HG03196 (cell line): ENCODE measurements around the gene CADM1.

Source experiments
- ATAC-seq: cut with Tn5 transposase; IDR thresholded peaks from one replicate; pipeline ENCODE4 v1.9.1; 2021; ENCODE audit not compliant: unreplicated experiment

The CADM1 gene

DNA sequence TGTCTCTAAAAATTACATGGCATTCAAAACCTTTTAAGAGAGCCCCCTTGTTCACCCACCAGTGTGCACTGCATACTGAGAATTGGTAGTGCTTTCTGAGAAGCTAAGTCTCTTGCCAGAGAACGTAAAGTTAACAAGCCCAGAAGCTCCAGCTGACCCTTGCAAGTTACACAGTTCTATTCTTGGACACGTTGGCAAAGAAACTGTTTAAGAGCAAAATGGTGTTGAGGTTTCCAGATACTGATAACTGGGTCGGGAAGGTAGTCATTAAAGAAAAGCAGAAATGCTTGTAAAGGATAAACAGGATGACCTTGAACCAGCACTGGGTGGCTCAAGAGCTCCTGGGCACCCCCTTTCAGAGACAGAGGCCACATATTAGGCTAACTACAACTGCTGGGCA, 284.8 kb downstream of the CADM1 start:
- no peak for ATAC-seq

GRCh38 chr11:115217726-115218311, 286.4 kb downstream of the CADM1 start:
- no peak for ATAC-seq

- ATAC-seq, result no peak
Observed at GRCh38 chr11:115215694-115216617, 288.3 kb downstream of the CADM1 start.

DNA sequence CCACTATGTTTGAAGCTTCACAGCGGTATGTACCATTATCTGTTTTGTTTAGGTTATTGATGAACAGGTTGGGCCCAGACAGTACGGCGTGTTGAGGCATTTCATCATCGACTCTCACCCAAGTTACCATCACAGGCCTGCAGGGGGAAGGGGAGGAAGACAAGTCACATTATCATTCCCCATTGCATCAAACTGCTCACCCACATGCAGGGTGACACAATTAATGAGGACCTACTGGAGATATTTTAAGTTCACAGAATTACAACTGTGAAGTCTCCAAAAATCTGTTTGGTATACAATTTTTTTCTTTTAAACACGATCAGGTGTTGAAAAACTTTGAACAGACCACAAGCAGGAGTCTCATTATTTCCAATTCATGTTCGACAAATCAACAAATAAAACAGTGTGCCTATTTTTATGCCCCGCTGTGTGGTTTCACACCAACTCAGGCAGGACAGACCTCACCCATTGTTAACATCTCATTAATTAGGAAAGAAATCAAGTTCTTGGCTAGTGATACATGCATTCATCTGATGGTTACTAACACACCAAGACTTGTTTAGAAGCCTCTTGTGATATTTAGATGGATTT, 289.5 kb downstream of the CADM1 start:
- ATAC-seq, result no peak

GRCh38 chr11:115213007-115213406, 291.2 kb downstream of the CADM1 start:
- ATAC-seq, result no peak

DNA sequence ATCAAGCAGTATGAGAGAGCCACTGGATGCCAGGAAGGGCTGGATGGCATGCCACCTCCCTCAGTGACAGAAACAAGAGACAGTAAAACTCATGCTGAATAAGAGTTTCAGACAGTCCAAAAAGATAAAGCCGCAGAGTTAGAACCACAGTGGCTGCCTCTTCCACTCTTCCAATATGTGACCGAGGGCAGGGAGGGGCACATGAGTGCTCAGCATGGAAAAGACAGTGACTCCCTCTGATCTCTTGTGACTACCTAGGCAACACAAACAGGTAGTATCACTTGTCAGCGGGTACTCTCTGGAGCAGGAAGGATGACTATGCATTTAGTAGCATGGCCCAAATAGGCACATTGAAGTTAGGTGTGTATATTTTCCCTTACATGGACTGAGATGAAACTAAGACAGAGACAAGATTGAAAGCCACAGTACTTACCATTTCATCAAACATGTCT, 295.4 kb downstream of the CADM1 start:
- no peak for ATAC-seq

GRCh38 chr11:115207916-115208315, 296.3 kb downstream of the CADM1 start:
- no peak for ATAC-seq

GRCh38 chr11:115207166-115207591, 297.0 kb downstream of the CADM1 start:
- ATAC-seq, result no peak

GRCh38 chr11:115206365-115207022, 297.7 kb downstream of the CADM1 start:
- no peak for ATAC-seq

DNA sequence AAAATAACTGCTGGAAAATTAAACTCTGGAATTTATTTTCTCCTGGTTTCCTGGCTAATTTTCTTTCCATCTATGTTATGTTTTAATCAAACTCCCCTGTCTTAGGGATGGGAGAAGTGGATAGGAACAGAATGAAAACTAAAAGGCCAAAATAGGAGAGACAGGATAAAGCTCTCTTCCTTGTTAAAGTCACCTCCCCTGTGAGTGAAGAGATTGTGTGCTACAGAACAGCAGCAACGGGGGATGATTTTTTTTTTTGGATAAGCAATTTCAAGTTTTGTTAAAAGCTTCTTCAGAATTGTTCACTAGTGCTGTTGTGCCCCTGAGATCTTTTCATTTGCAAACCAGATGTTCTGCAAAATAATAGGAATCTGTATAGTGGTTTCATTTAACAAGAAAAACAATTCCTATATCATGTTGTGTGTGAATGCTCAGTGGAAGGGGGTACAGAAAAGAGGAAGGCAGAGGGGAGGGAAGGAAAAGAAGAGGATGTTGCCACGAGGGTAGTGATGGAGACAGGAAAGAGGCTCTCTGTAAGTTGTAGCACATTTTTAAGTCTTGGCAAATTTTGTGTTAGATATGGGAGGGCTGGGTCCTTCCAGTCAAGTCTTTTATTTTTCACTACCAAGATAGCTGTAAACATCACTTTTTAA, 301.2 kb downstream of the CADM1 start:
- ATAC-seq, result no peak

DNA sequence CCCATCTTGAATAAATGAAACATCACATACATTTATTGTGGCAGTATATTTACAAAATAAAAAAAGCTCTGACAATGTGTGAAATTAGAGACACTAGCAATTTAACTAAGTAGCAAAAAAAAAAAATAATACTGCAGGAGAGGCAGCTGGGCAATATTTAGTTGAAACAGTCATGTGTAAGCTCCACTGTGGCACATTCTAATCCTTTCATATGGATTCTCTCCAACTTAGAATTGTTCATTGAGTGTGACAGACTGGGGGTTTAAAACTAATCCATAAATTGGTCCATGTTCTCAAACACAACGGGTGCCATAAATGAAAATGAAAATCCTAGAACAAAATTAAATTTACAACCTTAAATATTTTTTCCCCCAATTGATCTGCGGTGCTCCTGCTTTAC, 302.1 kb downstream of the CADM1 start:
- ATAC-seq, result no peak

GRCh38 chr11:115201111-115201792, 303.0 kb downstream of the CADM1 start:
- ATAC-seq, result no peak

- no peak for ATAC-seq
Observed at GRCh38 chr11:115199481-115200069, 304.6 kb downstream of the CADM1 start.

- no peak for ATAC-seq
Observed at GRCh38 chr11:115198321-115198741, 305.9 kb downstream of the CADM1 start.

DNA sequence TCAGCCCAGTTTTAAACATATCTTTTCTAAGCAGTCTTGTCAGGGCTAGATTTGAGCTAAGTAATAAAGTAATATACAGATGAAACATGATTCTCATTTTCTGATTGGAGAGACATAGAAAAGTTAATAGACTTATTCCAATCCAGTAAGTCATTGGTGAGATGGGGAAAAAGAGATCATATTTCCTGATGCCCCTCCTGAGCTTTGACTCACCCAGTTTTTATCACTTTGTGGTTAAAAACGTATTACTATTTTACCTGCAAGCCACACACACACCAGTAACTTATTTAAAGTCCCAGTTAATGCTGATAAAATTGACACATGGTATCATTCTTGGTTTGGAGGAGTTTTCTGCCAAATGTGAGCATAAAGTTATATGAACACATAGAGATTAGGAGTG, 306.8 kb downstream of the CADM1 start:
- no peak for ATAC-seq

DNA sequence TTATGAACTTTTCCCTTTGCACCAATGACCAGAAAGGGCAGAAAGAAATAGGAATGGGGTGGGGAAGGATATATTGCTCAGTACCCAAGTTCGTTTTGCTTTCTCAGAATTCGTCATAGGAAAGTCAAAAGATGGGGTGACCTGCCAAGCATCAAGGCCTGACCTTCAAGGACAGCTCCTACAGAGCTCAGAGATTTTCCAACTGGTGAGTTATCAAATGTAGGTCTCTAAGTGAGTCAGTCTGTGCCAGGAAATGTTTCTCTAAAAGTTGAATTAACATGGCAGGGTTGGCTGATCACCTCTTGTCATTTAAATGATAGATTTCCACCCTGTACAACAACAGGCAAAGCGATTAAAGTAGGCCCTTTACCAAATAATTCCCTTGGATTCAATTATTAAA, 307.2 kb downstream of the CADM1 start:
- ATAC-seq, result no peak

GRCh38 chr11:115194802-115195110, 309.5 kb downstream of the CADM1 start:
- ATAC-seq, result no peak

DNA sequence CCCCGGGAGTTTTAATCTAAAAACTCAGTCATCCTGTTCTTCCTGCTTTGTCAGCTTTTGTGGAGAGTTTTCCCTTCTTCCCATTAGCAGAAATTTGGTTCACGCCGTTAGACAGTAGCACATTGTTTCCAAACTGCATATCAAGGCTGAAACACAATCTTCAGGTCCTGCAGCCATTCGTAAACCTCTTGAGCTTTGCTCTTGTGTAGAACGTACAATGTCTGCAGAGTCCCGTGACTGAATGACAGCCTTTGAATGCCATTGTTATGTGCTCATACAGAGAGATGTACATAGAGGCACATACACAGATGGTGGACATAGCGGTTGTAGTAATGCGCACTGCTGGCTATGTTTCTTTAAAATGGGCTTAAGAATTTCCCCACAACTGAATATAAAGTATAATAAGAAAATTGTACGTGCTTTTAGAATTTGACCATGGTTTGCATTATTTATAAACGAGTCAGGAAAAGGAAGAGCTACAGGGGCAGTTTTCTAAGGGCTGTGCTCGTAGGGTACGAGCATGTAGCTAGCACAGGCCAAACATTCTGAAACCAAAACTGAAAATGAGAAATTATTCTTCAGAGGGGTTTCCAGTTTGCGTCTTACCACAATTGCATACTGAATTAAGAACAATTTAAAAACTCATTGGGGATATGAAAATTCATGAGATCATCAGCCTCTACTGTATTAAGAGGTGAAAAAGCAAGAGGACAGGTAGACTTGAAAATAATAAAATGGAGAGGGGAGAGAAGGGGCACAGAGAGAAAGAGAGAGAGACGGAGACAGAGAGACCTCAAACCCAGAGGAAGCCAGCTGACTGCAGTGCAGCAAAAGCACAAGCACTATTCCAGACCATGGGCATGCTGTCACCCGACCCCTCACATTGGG, 310.1 kb downstream of the CADM1 start:
- ATAC-seq, result no peak

GRCh38 chr11:115191761-115192160, 312.5 kb downstream of the CADM1 start:
- no peak for ATAC-seq
